Psoas muscle (tissue), 8 donors: Measurements from ENCODE around the gene GIPC2. TPM values are rescaled to one million over a fixed set of nuclear protein-coding genes. Genes with fewer than 3 reads are reported as not detected.

ENCODE experiments used
- ATAC-seq, 4 donors: fragments of 200-7000 bp; cut with Tn5 transposase; one replicate each; pipeline ENCODE4 v1.9.1; 2020; ENCODE audit warnings: moderate library complexity in 3 of 4, mild to moderate bottlenecking in 2 of 4
- DNase-seq, 2 donors: peaks; one replicate each; pipeline ENCODE4 v3.0.0-alpha.2; 2020
- H3K27ac ChIP-seq: fragments of 200-600 bp; one replicate; pipeline ENCODE4 v1.8.0; 2022
- H3K27me3 ChIP-seq, 3 donors: fragments of 200-600 bp in 1 of 3; one replicate each; pipeline versions ENCODE4 v1.6.1 to v1.8.0; 2013 to 2022; ENCODE audit warnings: low read length in 2 of 3, mild to moderate bottlenecking in 2 of 3, moderate library complexity in 1 of 3; ENCODE audit not compliant: insufficient read depth in 3 of 3
- H3K36me3 ChIP-seq, 2 donors: fragments of 200-600 bp in 1 of 2; one replicate each; pipeline versions ENCODE4 v1.6.1 to v1.8.0; 2013 to 2022; ENCODE audit warnings: low read depth in 1 of 2, mild to moderate bottlenecking in 1 of 2, moderate library complexity in 1 of 2; ENCODE audit not compliant: insufficient read depth in 1 of 2
- H3K4me1 ChIP-seq: fragments of 200-600 bp; one replicate; pipeline ENCODE4 v1.8.0; 2022
- H3K4me3 ChIP-seq: fragments of 200-600 bp; one replicate; pipeline ENCODE4 v1.8.0; 2022; ENCODE audit warnings: mild to moderate bottlenecking
- H3K9me3 ChIP-seq: fragments of 200-600 bp; one replicate; pipeline ENCODE4 v1.8.0; 2022
- WGBS, 3 donors: extraction: QIAGEN DNeasy Blood & Tissue Kit; methylation state at CpG; one replicate each; pipeline versions ENCODE4 v1.1.6 to v1.1.7; 2013; 5-methylcytosine and 5-hydroxymethylcytosine counted together
- intact Hi-C, 2 donors: fragments of 100-400 bp; cut with DNase I; formaldehyde crosslinking; loops; one replicate each; pipeline versions ENCODE4 v1.11.0 to v1.14.2; 2022
- polyA plus RNA-seq, 3 donors: library from polyadenylated mRNA; stranded (reverse); fragments of 200-250 nt; gene quantifications; one replicate each; pipeline ENCODE4 v1.2.3, GENCODE V29; 2013
- total RNA-seq, 4 donors: library from RNA; stranded (reverse); fragmentation: NEBNext Ultra II Directional in 2 of 4; extraction: Animal tissue kit (Norgen Biotek cat#: 25700) in 2 of 4; gene quantifications; one replicate each; pipeline versions ENCODE4 v1.2.1 to v1.2.4, GENCODE V29; 2021 to 2023
- TF ChIP-seq, protein P1 (sequence below): fragments of 200-600 bp; IDR thresholded peaks from one replicate; pipeline ENCODE4 v1.8.0; 2022; ENCODE audit warnings: antibody characterized with exemption
- donor health status: healthy with polysubstance abuse.
- donor health status: DM: no; HTN: no; CAD: no; lungs with moderate emphysema.
- donor health status: Bipolar disorder and iron deficiency.
- donor health status: healthy.
- donor health status: DM: yes; HTN: yes; CAD: no.
- donor health status: DM: no; HTN: no; CAD: no.
- donor health status: DM: no; HTN: no; CAD: no.
- donor health status: DM: yes; HTN: yes; CAD: no.

GIPC2 gene
- total and polyA plus RNA-seq, 7 donors: 0.68 to 1.6 (median 1.2) TPM

GRCh38 chr1:78156805-78157521, 111.2 kb downstream of the GIPC2 start:
- ATAC-seq (no peak), DNase-seq (no peak)
- Histone ChIP-seq H3K27me3 (no peaks in the 10 kb centered on the region), H3K9me3 (no peaks in the 10 kb centered on the region), H3K4me3 (no peak overlapping the region), H3K27ac (no peak overlapping the region), H3K4me1 (no peaks in the 10 kb centered on the region), H3K36me3 (no peaks in the 10 kb centered on the region)
- TF ChIP-seq, protein P1, sequence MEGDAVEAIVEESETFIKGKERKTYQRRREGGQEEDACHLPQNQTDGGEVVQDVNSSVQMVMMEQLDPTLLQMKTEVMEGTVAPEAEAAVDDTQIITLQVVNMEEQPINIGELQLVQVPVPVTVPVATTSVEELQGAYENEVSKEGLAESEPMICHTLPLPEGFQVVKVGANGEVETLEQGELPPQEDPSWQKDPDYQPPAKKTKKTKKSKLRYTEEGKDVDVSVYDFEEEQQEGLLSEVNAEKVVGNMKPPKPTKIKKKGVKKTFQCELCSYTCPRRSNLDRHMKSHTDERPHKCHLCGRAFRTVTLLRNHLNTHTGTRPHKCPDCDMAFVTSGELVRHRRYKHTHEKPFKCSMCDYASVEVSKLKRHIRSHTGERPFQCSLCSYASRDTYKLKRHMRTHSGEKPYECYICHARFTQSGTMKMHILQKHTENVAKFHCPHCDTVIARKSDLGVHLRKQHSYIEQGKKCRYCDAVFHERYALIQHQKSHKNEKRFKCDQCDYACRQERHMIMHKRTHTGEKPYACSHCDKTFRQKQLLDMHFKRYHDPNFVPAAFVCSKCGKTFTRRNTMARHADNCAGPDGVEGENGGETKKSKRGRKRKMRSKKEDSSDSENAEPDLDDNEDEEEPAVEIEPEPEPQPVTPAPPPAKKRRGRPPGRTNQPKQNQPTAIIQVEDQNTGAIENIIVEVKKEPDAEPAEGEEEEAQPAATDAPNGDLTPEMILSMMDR: no peak
- intact Hi-C loops: no loop called here

GRCh38 chr1:78165816-78166215, 120.0 kb downstream of the GIPC2 start:
- DNase-seq (no peak), ATAC-seq (no peak)
- WGBS, 3 donors: 62 to 73% (median 70%) methylated on average over 2 of the region's 2 CpGs
- no peaks in the 10 kb centered on the region for H3K4me1 ChIP-seq
- no peak overlapping the region for H3K27ac ChIP-seq
- no peaks in the 10 kb centered on the region for H3K27me3 ChIP-seq
- no peaks in the 10 kb centered on the region for H3K36me3 ChIP-seq
- no peak overlapping the region for H3K4me3 ChIP-seq
- H3K9me3 ChIP-seq: no peaks in the 10 kb centered on the region
- intact Hi-C loops: no loop called here
- TF ChIP-seq, protein P1: no peak

GRCh38 chr1:78168306-78168705, 122.5 kb downstream of the GIPC2 start:
- no peak overlapping the region for H3K27ac ChIP-seq
- ATAC-seq (no peak), DNase-seq (no peak)
- intact Hi-C loops: no loop called here
- no peaks in the 10 kb centered on the region for H3K9me3 ChIP-seq
- H3K36me3 ChIP-seq: no peaks in the 10 kb centered on the region
- no peaks in the 10 kb centered on the region for H3K27me3 ChIP-seq
- H3K4me3 ChIP-seq: no peak overlapping the region
- TF ChIP-seq, protein P1: no peak
- H3K4me1 ChIP-seq: no peaks in the 10 kb centered on the region

DNA sequence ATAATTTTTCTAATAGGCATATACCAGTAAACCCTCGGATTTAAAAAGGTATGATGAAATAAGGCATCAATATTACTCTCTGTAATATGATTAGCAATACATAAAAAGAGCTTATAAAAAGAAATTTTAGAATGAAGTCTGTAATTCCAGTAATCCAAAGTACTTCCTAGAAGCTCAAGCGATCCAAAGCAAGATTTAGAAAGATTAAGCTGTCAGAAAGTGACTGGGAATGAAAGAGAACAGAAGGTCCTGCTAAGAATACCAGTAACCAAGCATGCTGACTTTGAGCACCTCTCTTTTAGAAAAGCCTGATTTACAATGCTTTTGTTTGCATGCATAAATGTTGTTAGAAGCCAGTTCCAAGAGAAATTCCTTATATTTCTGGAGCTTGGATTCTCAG, 125.1 kb downstream of the GIPC2 start:
- Histone ChIP-seq H3K27me3 (no peaks in the 10 kb centered on the region), H3K4me3 (no peak overlapping the region), H3K36me3 (no peaks in the 10 kb centered on the region), H3K4me1 (no peaks in the 10 kb centered on the region), H3K9me3 (no peaks in the 10 kb centered on the region), H3K27ac (no peak overlapping the region)
- intact Hi-C loops: no loop called here
- DNase-seq (no peak), ATAC-seq (no peak)
- 29 to 45% (median 39%) methylated on average over 2 of the region's 2 CpGs for WGBS, 3 donors
- TF ChIP-seq, protein P1: no peak
